ENCODE results near the gene ITGB1BP1. TPM values are rescaled to one million over a fixed set of nuclear protein-coding genes. Genes with fewer than 3 reads are reported as not detected.

ITGB1BP1 gene
- polyA plus RNA-seq, 1 donor from 2014 or later: 122 TPM

- Mint-ChIP-seq H3K4me3 (no peak overlapping the region), H3K9me3 (no peaks in the 10 kb centered on the region), H3K4me1 (peaks cover 3 to 19% (median 16%) of the 10 kb centered on the region in 3 donors), H3K27me3 (no peaks in the 10 kb centered on the region), H3K27ac (no peak overlapping the region), H3K36me3 (peaks cover 11% of the 10 kb centered on the region)
Measured at GRCh38 chr2:9416962-9417316, 6.4 kb downstream of the ITGB1BP1 start.

- Mint-ChIP-seq H3K4me3 (no peak overlapping the region), H3K9me3 (no peaks in the 10 kb centered on the region), H3K27me3 (no peaks in the 10 kb centered on the region), H3K36me3 (peaks cover 11% of the 10 kb centered on the region), H3K4me1 (peaks cover 0 to 16% (median 12%) of the 10 kb centered on the region in 3 donors), H3K27ac (no peak overlapping the region)
Measured at GRCh38 chr2:9416267-9416961, 6.9 kb downstream of the ITGB1BP1 start.

GRCh38 chr2:9415516-9416169, 7.7 kb downstream of the ITGB1BP1 start:
- peaks cover 14% of the 10 kb centered on the region for H3K36me3 Mint-ChIP-seq
- H3K9me3 Mint-ChIP-seq: no peaks in the 10 kb centered on the region
- H3K27me3 Mint-ChIP-seq: no peaks in the 10 kb centered on the region
- peaks cover 0 to 14% (median 9%) of the 10 kb centered on the region in 3 donors for H3K4me1 Mint-ChIP-seq
- H3K4me3 Mint-ChIP-seq: no peak overlapping the region
- peak overlapping the region in 1 of 3 donors; percentile 57 for H3K27ac Mint-ChIP-seq

- H3K27ac Mint-ChIP-seq: no peak overlapping the region
- H3K27me3 Mint-ChIP-seq: no peaks in the 10 kb centered on the region
- peaks cover 13% of the 10 kb centered on the region for H3K36me3 Mint-ChIP-seq
- no peak overlapping the region for H3K4me3 Mint-ChIP-seq
- H3K4me1 Mint-ChIP-seq: peaks cover 0 to 6% (median 4%) of the 10 kb centered on the region in 3 donors
- no peaks in the 10 kb centered on the region for H3K9me3 Mint-ChIP-seq
Measured at GRCh38 chr2:9412781-9413180, 10.5 kb downstream of the ITGB1BP1 start.

- H3K4me1 Mint-ChIP-seq: peaks cover 0 to 3% (median 0%) of the 10 kb centered on the region in 3 donors
- H3K4me3 Mint-ChIP-seq: no peak overlapping the region
- no peaks in the 10 kb centered on the region for H3K9me3 Mint-ChIP-seq
- H3K36me3 Mint-ChIP-seq: peaks cover 13% of the 10 kb centered on the region
- H3K27me3 Mint-ChIP-seq: no peaks in the 10 kb centered on the region
- peak overlapping the region in 1 of 3 donors; percentile 82 for H3K27ac Mint-ChIP-seq
Measured at GRCh38 chr2:9410108-9410507, 13.2 kb downstream of the ITGB1BP1 start.

GRCh38 chr2:9408641-9409151, 14.6 kb downstream of the ITGB1BP1 start:
- H3K36me3 Mint-ChIP-seq: peaks cover 11% of the 10 kb centered on the region
- no peaks in the 10 kb centered on the region for H3K9me3 Mint-ChIP-seq
- no peak overlapping the region for H3K4me3 Mint-ChIP-seq
- H3K27ac Mint-ChIP-seq: no peak overlapping the region
- H3K4me1 Mint-ChIP-seq: no peaks in the 10 kb centered on the region
- H3K27me3 Mint-ChIP-seq: no peaks in the 10 kb centered on the region

GRCh38 chr2:9407363-9407811, 15.9 kb downstream of the ITGB1BP1 start:
- H3K4me3 Mint-ChIP-seq: no peak overlapping the region
- no peaks in the 10 kb centered on the region for H3K4me1 Mint-ChIP-seq
- no peaks in the 10 kb centered on the region for H3K9me3 Mint-ChIP-seq
- H3K36me3 Mint-ChIP-seq: peaks cover 11% of the 10 kb centered on the region
- H3K27me3 Mint-ChIP-seq: no peaks in the 10 kb centered on the region
- no peak overlapping the region for H3K27ac Mint-ChIP-seq

- H3K4me3 Mint-ChIP-seq: no peak overlapping the region
Measured at GRCh38 chr2:9406529-9407362, 16.6 kb downstream of the ITGB1BP1 start.

GRCh38 chr2:9405636-9406035, 17.7 kb downstream of the ITGB1BP1 start:
- Mint-ChIP-seq H3K27me3 (no peaks in the 10 kb centered on the region), H3K27ac (no peak overlapping the region), H3K4me3 (no peak overlapping the region), H3K36me3 (peaks cover 4% of the 10 kb centered on the region), H3K4me1 (no peaks in the 10 kb centered on the region), H3K9me3 (no peaks in the 10 kb centered on the region)

More at GRCh38 chr2:9406529-9407362, 16.6 kb downstream of the ITGB1BP1 start:
- peaks cover 7% of the 10 kb centered on the region for H3K36me3 Mint-ChIP-seq
- no peaks in the 10 kb centered on the region for H3K27me3 Mint-ChIP-seq
- no peaks in the 10 kb centered on the region for H3K9me3 Mint-ChIP-seq
- no peak overlapping the region for H3K27ac Mint-ChIP-seq
- no peaks in the 10 kb centered on the region for H3K4me1 Mint-ChIP-seq

- Mint-ChIP-seq H3K9me3 (no peaks in the 10 kb centered on the region), H3K27ac (no peak overlapping the region), H3K4me1 (no peaks in the 10 kb centered on the region), H3K27me3 (no peaks in the 10 kb centered on the region), H3K4me3 (no peak overlapping the region), H3K36me3 (peaks cover 4% of the 10 kb centered on the region)
Measured at GRCh38 chr2:9404451-9404850, 18.9 kb downstream of the ITGB1BP1 start.

- no peaks in the 10 kb centered on the region for H3K27me3 Mint-ChIP-seq
- H3K4me1 Mint-ChIP-seq: no peaks in the 10 kb centered on the region
- peaks cover 4% of the 10 kb centered on the region for H3K36me3 Mint-ChIP-seq
- H3K4me3 Mint-ChIP-seq: no peak overlapping the region
- H3K27ac Mint-ChIP-seq: no peak overlapping the region
- H3K9me3 Mint-ChIP-seq: no peaks in the 10 kb centered on the region
Measured at GRCh38 chr2:9403924-9404323, 19.4 kb downstream of the ITGB1BP1 start.

GRCh38 chr2:9401646-9402371, 21.5 kb downstream of the ITGB1BP1 start:
- Mint-ChIP-seq H3K9me3 (no peaks in the 10 kb centered on the region), H3K27me3 (no peaks in the 10 kb centered on the region)

GRCh38 chr2:9401059-9401547, 22.2 kb downstream of the ITGB1BP1 start:
- H3K36me3 Mint-ChIP-seq: peaks cover 4% of the 10 kb centered on the region

More at GRCh38 chr2:9401646-9402371, 21.5 kb downstream of the ITGB1BP1 start:
- Mint-ChIP-seq H3K4me3 (no peak overlapping the region), H3K4me1 (no peaks in the 10 kb centered on the region), H3K36me3 (peaks cover 4% of the 10 kb centered on the region), H3K27ac (no peak overlapping the region)

GRCh38 chr2:9400268-9401058, 22.9 kb downstream of the ITGB1BP1 start:
- Mint-ChIP-seq H3K4me3 (no peak overlapping the region), H3K9me3 (no peaks in the 10 kb centered on the region), H3K27ac (no peak overlapping the region), H3K4me1 (no peaks in the 10 kb centered on the region), H3K36me3 (peaks cover 4% of the 10 kb centered on the region), H3K27me3 (no peaks in the 10 kb centered on the region)

More at GRCh38 chr2:9401059-9401547, 22.2 kb downstream of the ITGB1BP1 start:
- Mint-ChIP-seq H3K4me3 (no peak overlapping the region), H3K27me3 (no peaks in the 10 kb centered on the region), H3K27ac (no peak overlapping the region), H3K4me1 (no peaks in the 10 kb centered on the region), H3K9me3 (no peaks in the 10 kb centered on the region)

Data from IgD-negative memory B cell (primary cell).